Natural killer cell (primary cell): ENCODE results near the gene AKAP17A. TPM values are rescaled to one million over a fixed set of nuclear protein-coding genes. Genes with fewer than 3 reads are reported as not detected.
A peak's percentile ranks its signal among the peaks of the same experiment; 100 is the strongest.

ENCODE experiments used
- ATAC-seq, 3 donors: fragments of 150-1000 bp in 2 of 3; fragments of 200-7000 bp in 1 of 3; cut with Tn5 transposase; 1 replicate in 1 of 3; 2 replicates in 2 of 3; pipeline ENCODE4 v1.10.0; 2021; ENCODE audit warnings: mild to moderate bottlenecking in 2 of 3, moderate library complexity in 2 of 3
- DNase-seq, 2 donors: peaks; one replicate each; pipeline versions ENCODE4 v3.0.0 to v3.0.0-alpha.2; 2013 to 2021; ENCODE audit warnings: mixed read lengths in 1 of 2
- H3K27ac ChIP-seq: one replicate; pipeline ENCODE4 v1.5.1; 2013; ENCODE audit warnings: mild to moderate bottlenecking, low read length
- H3K27me3 ChIP-seq: one replicate; pipeline ENCODE4 v1.6.1; 2013; ENCODE audit warnings: low read length; ENCODE audit not compliant: control insufficient read depth, insufficient read depth
- H3K36me3 ChIP-seq: one replicate; pipeline ENCODE4 v1.6.1; 2013; ENCODE audit warnings: low read length; ENCODE audit not compliant: control insufficient read depth, insufficient read depth
- H3K4me1 ChIP-seq: one replicate; pipeline ENCODE4 v1.6.1; 2013; ENCODE audit warnings: low read length; ENCODE audit not compliant: control insufficient read depth, insufficient read depth
- H3K4me3 ChIP-seq: one replicate; pipeline ENCODE4 v1.5.1; 2013; ENCODE audit warnings: low read length
- H3K9me3 ChIP-seq: one replicate; pipeline ENCODE4 v1.6.1; 2013; ENCODE audit warnings: low read length; ENCODE audit not compliant: control insufficient read depth, insufficient read depth
- H3K27ac Mint-ChIP-seq, 2 donors: one replicate each; pipeline ENCODE4 v1.8.0; 2022; ENCODE audit warnings: mild to moderate bottlenecking in 2 of 2, mixed read lengths in 2 of 2, moderate library complexity in 1 of 2
- H3K27me3 Mint-ChIP-seq, 2 donors: one replicate each; pipeline ENCODE4 v1.8.0; 2022; ENCODE audit warnings: low read depth in 2 of 2, mixed read lengths in 2 of 2
- H3K36me3 Mint-ChIP-seq: one replicate; pipeline ENCODE4 v1.8.0; 2022; ENCODE audit warnings: mixed read lengths
- H3K4me1 Mint-ChIP-seq, 2 donors: one replicate each; pipeline ENCODE4 v1.8.0; 2022; ENCODE audit warnings: mixed read lengths in 2 of 2
- H3K4me3 Mint-ChIP-seq: one replicate; pipeline ENCODE4 v1.8.0; 2022; ENCODE audit warnings: mild to moderate bottlenecking, moderate library complexity, mixed read lengths
- H3K9me3 Mint-ChIP-seq, 2 donors: one replicate each; pipeline ENCODE4 v1.8.0; 2022; ENCODE audit warnings: mixed read lengths in 2 of 2
- CTCF ChIP-seq: fragments of 200-600 bp; IDR thresholded peaks from one replicate; pipeline ENCODE4 v1.8.0; 2022; ENCODE audit warnings: antibody characterized with exemption
- WGBS: methylation state at CpG from one replicate; pipeline ENCODE4 v1.1.7; 2013; ENCODE audit warnings: missing lambda C conversion rate; ENCODE audit not compliant: insufficient coverage; 5-methylcytosine and 5-hydroxymethylcytosine counted together
- intact Hi-C: fragments of 100-400 bp; cut with micrococcal nuclease; formaldehyde crosslinking; loops from one replicate; pipeline ENCODE4 v1.14.2; 2022
- total RNA-seq, 4 donors: library from RNA; stranded (reverse); fragments of 120-200 nt in 1 of 4; gene quantifications; one replicate each; pipeline versions ENCODE4 v1.2.3 to v1.2.4, GENCODE V29; 2013 to 2022

Gene AKAP17A
- total RNA-seq, 3 donors from 2014 or later (not counting 1 experiment from before 2014, with no cell fraction given), result 120 to 141 (median 121) TPM

- Histone ChIP-seq H3K4me3 (no peak overlapping the region), H3K9me3 (no peaks in the 10 kb centered on the region), H3K27ac (no peak overlapping the region), H3K4me1 (peaks cover 9% of the 10 kb centered on the region), H3K36me3 (peaks cover 55% of the 10 kb centered on the region), H3K27me3 (no peaks in the 10 kb centered on the region)
- peaks cover 9% of the 10 kb centered on the region for H3K36me3 Mint-ChIP-seq
- 98% methylated on average over 12 of the region's 12 CpGs for WGBS
- no peak overlapping the region for H3K27ac Mint-ChIP-seq
- H3K4me3 Mint-ChIP-seq, result no peak overlapping the region
- no peak for DNase-seq
- TF ChIP-seq CTCF, result no peak
- intact Hi-C loops, result no loop called here
- H3K9me3 Mint-ChIP-seq, result no peaks in the 10 kb centered on the region
- H3K4me1 Mint-ChIP-seq, result peaks cover 15 to 26% of the 10 kb centered on the region in 2 donors
- no peaks in the 10 kb centered on the region for H3K27me3 Mint-ChIP-seq
- ATAC-seq, result no peak
Observed at GRCh38 chrX:1602299-1602698, 10.9 kb downstream of the AKAP17A start.

GRCh38 chrX:1606496-1606895, 15.1 kb downstream of the AKAP17A start:
- Histone ChIP-seq H3K9me3 (no peaks in the 10 kb centered on the region), H3K27me3 (no peaks in the 10 kb centered on the region), H3K27ac (no peak overlapping the region), H3K4me3 (no peak overlapping the region), H3K4me1 (no peaks in the 10 kb centered on the region), H3K36me3 (peaks cover 20% of the 10 kb centered on the region)
- no peak for TF ChIP-seq CTCF
- DNase-seq (no peak), ATAC-seq (no peak)
- intact Hi-C loops, result no loop called here
- Mint-ChIP-seq H3K36me3 (peaks cover 9% of the 10 kb centered on the region), H3K27ac (no peak overlapping the region), H3K4me3 (no peak overlapping the region), H3K9me3 (no peaks in the 10 kb centered on the region), H3K27me3 (no peaks in the 10 kb centered on the region), H3K4me1 (peaks cover 0 to 13% of the 10 kb centered on the region in 2 donors)
- WGBS, result 94% methylated on average over 11 of the region's 11 CpGs

DNA sequence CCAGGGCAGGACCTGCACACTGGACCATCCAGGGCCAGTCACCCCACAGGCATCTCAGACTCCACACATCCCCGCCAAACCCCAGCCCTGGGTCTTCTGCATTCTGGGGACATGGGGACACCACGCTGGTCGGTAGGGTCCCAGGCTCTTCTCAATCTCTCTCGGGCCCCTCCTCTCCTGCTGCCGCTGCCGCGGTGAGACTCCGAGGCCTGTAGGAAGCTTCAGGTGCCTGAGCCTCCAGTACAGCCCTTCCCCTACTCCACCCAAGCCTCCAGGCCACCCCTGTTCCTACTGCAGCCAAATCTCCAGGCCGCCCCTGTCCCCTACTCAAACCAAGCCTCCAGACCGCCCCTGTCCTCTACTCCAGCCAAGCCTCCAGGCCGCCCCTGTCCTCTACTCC, 17.9 kb downstream of the AKAP17A start:
- no peak overlapping the region for H3K27ac ChIP-seq
- DNase-seq, result no peak
- H3K27me3 ChIP-seq, result no peaks in the 10 kb centered on the region
- Mint-ChIP-seq H3K4me1 (peaks cover 0 to 8% of the 10 kb centered on the region in 2 donors), H3K27me3 (no peaks in the 10 kb centered on the region), H3K9me3 (no peaks in the 10 kb centered on the region), H3K27ac (no peak overlapping the region), H3K4me3 (no peak overlapping the region), H3K36me3 (no peaks in the 10 kb centered on the region)
- intact Hi-C loops, result no loop called here
- 95% methylated on average over 11 of the region's 11 CpGs for WGBS
- peak in 1 of 3 donors; percentile 20 for ATAC-seq
- no peaks in the 10 kb centered on the region for H3K9me3 ChIP-seq
- no peaks in the 10 kb centered on the region for H3K4me1 ChIP-seq
- no peak overlapping the region for H3K4me3 ChIP-seq
- TF ChIP-seq CTCF, result no peak
- H3K36me3 ChIP-seq, result no peaks in the 10 kb centered on the region

DNA sequence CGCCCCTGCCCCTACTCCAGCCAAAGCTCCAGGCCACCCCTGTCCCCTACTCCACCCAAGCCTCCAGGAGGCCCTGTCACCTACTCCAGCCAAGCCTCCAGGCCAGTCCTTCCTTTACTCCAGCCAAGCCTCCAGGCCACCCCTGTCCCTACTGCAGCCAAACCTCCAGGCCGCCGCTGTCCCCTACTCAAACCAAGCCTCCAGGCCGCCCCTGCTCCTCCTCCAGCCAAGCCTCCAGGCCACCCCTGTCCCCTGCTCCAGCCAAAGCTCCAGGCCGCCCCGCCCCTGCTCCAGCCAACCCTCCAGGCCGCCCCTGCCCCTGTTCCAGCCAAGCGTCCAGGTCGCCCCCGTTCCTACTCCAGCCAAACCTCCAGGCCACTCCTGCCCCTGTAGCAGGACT, 18.4 kb downstream of the AKAP17A start:
- no peak overlapping the region for H3K4me3 Mint-ChIP-seq

More for the DNA sequence above, 18.4 kb downstream of the AKAP17A start:
- no peaks in the 10 kb centered on the region for H3K27me3 ChIP-seq
- ATAC-seq, result no peak
- intact Hi-C loops, result no loop called here
- no peaks in the 10 kb centered on the region for H3K9me3 Mint-ChIP-seq
- no peaks in the 10 kb centered on the region for H3K36me3 Mint-ChIP-seq
- no peaks in the 10 kb centered on the region for H3K27me3 Mint-ChIP-seq
- no peaks in the 10 kb centered on the region for H3K36me3 ChIP-seq
- 94% methylated on average over 10 of the region's 10 CpGs for WGBS
- DNase-seq, result no peak
- H3K4me1 Mint-ChIP-seq, result peaks cover 0 to 7% of the 10 kb centered on the region in 2 donors
- no peak for TF ChIP-seq CTCF
- H3K27ac Mint-ChIP-seq, result no peak overlapping the region
- H3K4me1 ChIP-seq, result no peaks in the 10 kb centered on the region
- H3K4me3 ChIP-seq, result no peak overlapping the region
- no peak overlapping the region for H3K27ac ChIP-seq
- no peaks in the 10 kb centered on the region for H3K9me3 ChIP-seq
